ENCODE results near the gene CYS1.

The CYS1 gene

GRCh38 chr2:10052216-10052615 is 28.0 kb downstream of the CYS1 start:
- no peak overlapping the region for H3K27ac ChIP-seq
- H3K36me3 ChIP-seq = no peaks in the 10 kb centered on the region
- no peak for TF ChIP-seq CTCF (IDR thresholded peaks at IDR 0.05)
- peaks cover 34 to 40% of the 10 kb centered on the region in 2 experiments for H3K4me1 ChIP-seq (ENCODE audit: control insufficient read depth in 1 of 2, insufficient read depth in 1 of 2, low read depth in 1 of 2, low read length in 1 of 2)
- no peaks in the 10 kb centered on the region for H3K9me3 ChIP-seq
- H3K27me3 ChIP-seq = no peaks in the 10 kb centered on the region
- no peak overlapping the region for H3K4me3 ChIP-seq (ENCODE audit: low read depth in 1 of 2, low read length in 1 of 2)

GRCh38 chr2:10048501-10049171 is 31.6 kb downstream of the CYS1 start:
- H3K36me3 ChIP-seq = no peaks in the 10 kb centered on the region
- peaks cover 8 to 14% of the 10 kb centered on the region in 2 experiments for H3K4me1 ChIP-seq (ENCODE audit: control insufficient read depth in 1 of 2, insufficient read depth in 1 of 2, low read depth in 1 of 2, low read length in 1 of 2)
- no peak for TF ChIP-seq CTCF (IDR thresholded peaks at IDR 0.05)
- H3K9me3 ChIP-seq = no peaks in the 10 kb centered on the region
- no peak overlapping the region for H3K4me3 ChIP-seq (ENCODE audit: low read depth in 1 of 2, low read length in 1 of 2)
- no peak overlapping the region for H3K27ac ChIP-seq
- H3K27me3 ChIP-seq = peaks cover 7% of the 10 kb centered on the region

- no peak for TF ChIP-seq CTCF (IDR thresholded peaks at IDR 0.05)
- Histone ChIP-seq H3K9me3 (no peaks in the 10 kb centered on the region), H3K4me3 (ENCODE audit: low read depth in 1 of 2, low read length in 1 of 2) (no peak overlapping the region), H3K4me1 (ENCODE audit: control insufficient read depth in 1 of 2, insufficient read depth in 1 of 2, low read depth in 1 of 2, low read length in 1 of 2) (peaks cover 4 to 7% of the 10 kb centered on the region in 2 experiments), H3K27ac (no peak overlapping the region), H3K27me3 (peaks cover 8% of the 10 kb centered on the region), H3K36me3 (no peaks in the 10 kb centered on the region)
Measured at GRCh38 chr2:10047616-10048500, 32.4 kb downstream of the CYS1 start.

- Histone ChIP-seq H3K27me3 (peaks cover 17% of the 10 kb centered on the region), H3K4me3 (ENCODE audit: low read depth in 1 of 2, low read length in 1 of 2) (no peak overlapping the region), H3K36me3 (no peaks in the 10 kb centered on the region), H3K4me1 (ENCODE audit: control insufficient read depth in 1 of 2, insufficient read depth in 1 of 2, low read depth in 1 of 2, low read length in 1 of 2) (peaks cover 9 to 14% of the 10 kb centered on the region in 2 experiments), H3K9me3 (no peaks in the 10 kb centered on the region), H3K27ac (no peak overlapping the region)
- TF ChIP-seq CTCF (IDR thresholded peaks at IDR 0.05) = no peak
Measured at GRCh38 chr2:10046931-10047330, 33.3 kb downstream of the CYS1 start.

GRCh38 chr2:10045561-10046355 is 34.5 kb downstream of the CYS1 start:
- Histone ChIP-seq H3K9me3 (no peaks in the 10 kb centered on the region), H3K27ac (no peak overlapping the region), H3K27me3 (peaks cover 29% of the 10 kb centered on the region), H3K36me3 (no peaks in the 10 kb centered on the region), H3K4me1 (ENCODE audit: control insufficient read depth in 1 of 2, insufficient read depth in 1 of 2, low read depth in 1 of 2, low read length in 1 of 2) (peaks cover 9 to 14% of the 10 kb centered on the region in 2 experiments), H3K4me3 (ENCODE audit: low read depth in 1 of 2, low read length in 1 of 2) (no peak overlapping the region)
- TF ChIP-seq CTCF (IDR thresholded peaks at IDR 0.05) = no peak
